WTC11 (cell line): Measurements from ENCODE around the gene KRT9.

Source experiments
- ETV6 ChIP-seq: sonication (generic); formaldehyde crosslinking; IDR thresholded peaks from 2 replicates; pipeline ENCODE4 v1.8.1; 2022; ENCODE audit warnings: mild to moderate bottlenecking, missing genetic modification reagents
- SP1 ChIP-seq: sonication (generic); formaldehyde crosslinking; conservative IDR thresholded peaks from 2 replicates; pipeline ENCODE4 v1.8.1; 2022; ENCODE audit warnings: missing genetic modification reagents
- TF ChIP-seq, protein P1 (sequence below): sonication (generic); formaldehyde crosslinking; IDR thresholded peaks from 2 replicates; pipeline ENCODE4 v1.8.1; 2023; ENCODE audit warnings: mild to moderate bottlenecking, moderate library complexity, missing genetic modification reagents
- TF ChIP-seq, protein P2 (sequence below): fragments of 200-600 bp; IDR thresholded peaks from 2 replicates; pipeline ENCODE4 v1.8.0; 2022; ENCODE audit warnings: antibody characterized with exemption
- TF ChIP-seq, protein P3 (sequence below): sonication (generic); formaldehyde crosslinking; IDR thresholded peaks from 2 replicates; pipeline ENCODE4 v1.8.1; 2023; ENCODE audit warnings: mild to moderate bottlenecking, missing genetic modification reagents, moderate library complexity
- TF ChIP-seq, protein P4 (sequence below): sonication (generic); formaldehyde crosslinking; IDR thresholded peaks from 2 replicates; pipeline ENCODE4 v1.8.1; 2022; ENCODE audit warnings: low read depth, mild to moderate bottlenecking, moderate library complexity, missing genetic modification reagents, borderline replicate concordance
- TF ChIP-seq, protein P5 (sequence below): sonication (generic); formaldehyde crosslinking; IDR thresholded peaks from 2 replicates; pipeline ENCODE4 v1.8.1; 2022; ENCODE audit warnings: mild to moderate bottlenecking, missing genetic modification reagents, moderate library complexity, borderline replicate concordance

DNA sequence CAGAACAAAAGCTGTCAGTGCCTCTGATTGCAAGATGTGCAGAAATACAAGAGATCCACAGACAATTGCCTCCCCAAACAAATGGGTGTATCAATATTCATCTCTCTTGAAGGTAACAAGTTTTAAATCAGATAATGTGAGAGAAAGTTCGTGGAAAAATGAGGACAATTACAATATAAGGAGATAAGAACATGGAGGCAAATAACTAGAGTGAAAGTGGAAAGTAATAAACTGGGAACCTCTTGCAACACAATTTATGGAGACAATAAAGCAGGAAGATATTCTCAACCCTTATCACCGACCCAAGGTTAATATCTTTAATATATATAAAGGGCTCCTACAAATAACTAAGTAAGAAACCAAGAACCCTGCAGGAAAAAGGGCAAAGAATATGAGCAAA is 29.5 kb downstream of the KRT9 start:
- TF ChIP-seq, protein P1, sequence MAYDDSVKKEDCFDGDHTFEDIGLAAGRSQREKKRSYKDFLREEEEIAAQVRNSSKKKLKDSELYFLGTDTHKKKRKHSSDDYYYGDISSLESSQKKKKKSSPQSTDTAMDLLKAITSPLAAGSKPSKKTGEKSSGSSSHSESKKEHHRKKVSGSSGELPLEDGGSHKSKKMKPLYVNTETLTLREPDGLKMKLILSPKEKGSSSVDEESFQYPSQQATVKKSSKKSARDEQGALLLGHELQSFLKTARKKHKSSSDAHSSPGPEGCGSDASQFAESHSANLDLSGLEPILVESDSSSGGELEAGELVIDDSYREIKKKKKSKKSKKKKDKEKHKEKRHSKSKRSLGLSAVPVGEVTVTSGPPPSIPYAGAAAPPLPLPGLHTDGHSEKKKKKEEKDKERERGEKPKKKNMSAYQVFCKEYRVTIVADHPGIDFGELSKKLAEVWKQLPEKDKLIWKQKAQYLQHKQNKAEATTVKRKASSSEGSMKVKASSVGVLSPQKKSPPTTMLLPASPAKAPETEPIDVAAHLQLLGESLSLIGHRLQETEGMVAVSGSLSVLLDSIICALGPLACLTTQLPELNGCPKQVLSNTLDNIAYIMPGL (CRISPR knock-in tag): no peak
- TF ChIP-seq, protein P2, sequence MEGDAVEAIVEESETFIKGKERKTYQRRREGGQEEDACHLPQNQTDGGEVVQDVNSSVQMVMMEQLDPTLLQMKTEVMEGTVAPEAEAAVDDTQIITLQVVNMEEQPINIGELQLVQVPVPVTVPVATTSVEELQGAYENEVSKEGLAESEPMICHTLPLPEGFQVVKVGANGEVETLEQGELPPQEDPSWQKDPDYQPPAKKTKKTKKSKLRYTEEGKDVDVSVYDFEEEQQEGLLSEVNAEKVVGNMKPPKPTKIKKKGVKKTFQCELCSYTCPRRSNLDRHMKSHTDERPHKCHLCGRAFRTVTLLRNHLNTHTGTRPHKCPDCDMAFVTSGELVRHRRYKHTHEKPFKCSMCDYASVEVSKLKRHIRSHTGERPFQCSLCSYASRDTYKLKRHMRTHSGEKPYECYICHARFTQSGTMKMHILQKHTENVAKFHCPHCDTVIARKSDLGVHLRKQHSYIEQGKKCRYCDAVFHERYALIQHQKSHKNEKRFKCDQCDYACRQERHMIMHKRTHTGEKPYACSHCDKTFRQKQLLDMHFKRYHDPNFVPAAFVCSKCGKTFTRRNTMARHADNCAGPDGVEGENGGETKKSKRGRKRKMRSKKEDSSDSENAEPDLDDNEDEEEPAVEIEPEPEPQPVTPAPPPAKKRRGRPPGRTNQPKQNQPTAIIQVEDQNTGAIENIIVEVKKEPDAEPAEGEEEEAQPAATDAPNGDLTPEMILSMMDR: no peak
- TF ChIP-seq SP1: no peak
- TF ChIP-seq, protein P3, sequence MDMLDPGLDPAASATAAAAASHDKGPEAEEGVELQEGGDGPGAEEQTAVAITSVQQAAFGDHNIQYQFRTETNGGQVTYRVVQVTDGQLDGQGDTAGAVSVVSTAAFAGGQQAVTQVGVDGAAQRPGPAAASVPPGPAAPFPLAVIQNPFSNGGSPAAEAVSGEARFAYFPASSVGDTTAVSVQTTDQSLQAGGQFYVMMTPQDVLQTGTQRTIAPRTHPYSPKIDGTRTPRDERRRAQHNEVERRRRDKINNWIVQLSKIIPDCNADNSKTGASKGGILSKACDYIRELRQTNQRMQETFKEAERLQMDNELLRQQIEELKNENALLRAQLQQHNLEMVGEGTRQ: no peak
- TF ChIP-seq, protein P4, sequence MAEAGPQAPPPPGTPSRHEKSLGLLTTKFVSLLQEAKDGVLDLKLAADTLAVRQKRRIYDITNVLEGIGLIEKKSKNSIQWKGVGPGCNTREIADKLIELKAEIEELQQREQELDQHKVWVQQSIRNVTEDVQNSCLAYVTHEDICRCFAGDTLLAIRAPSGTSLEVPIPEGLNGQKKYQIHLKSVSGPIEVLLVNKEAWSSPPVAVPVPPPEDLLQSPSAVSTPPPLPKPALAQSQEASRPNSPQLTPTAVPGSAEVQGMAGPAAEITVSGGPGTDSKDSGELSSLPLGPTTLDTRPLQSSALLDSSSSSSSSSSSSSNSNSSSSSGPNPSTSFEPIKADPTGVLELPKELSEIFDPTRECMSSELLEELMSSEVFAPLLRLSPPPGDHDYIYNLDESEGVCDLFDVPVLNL (CRISPR knock-in tag): no peak
- TF ChIP-seq ETV6 (CRISPR knock-in tag): no peak
- TF ChIP-seq, protein P5, sequence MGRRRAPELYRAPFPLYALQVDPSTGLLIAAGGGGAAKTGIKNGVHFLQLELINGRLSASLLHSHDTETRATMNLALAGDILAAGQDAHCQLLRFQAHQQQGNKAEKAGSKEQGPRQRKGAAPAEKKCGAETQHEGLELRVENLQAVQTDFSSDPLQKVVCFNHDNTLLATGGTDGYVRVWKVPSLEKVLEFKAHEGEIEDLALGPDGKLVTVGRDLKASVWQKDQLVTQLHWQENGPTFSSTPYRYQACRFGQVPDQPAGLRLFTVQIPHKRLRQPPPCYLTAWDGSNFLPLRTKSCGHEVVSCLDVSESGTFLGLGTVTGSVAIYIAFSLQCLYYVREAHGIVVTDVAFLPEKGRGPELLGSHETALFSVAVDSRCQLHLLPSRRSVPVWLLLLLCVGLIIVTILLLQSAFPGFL: no peak
